WERI-Rb-1 (cell line): ENCODE measurements around the gene ACVRL1.
A peak's percentile ranks its signal among the peaks of the same experiment; 100 is the strongest.

Experiments
- DNase-seq: peaks from one replicate; pipeline ENCODE4 v3.0.0-alpha.2; 2020
- H3K27ac ChIP-seq: fragments of 250-450 bp; sonication (Bioruptor Pico); 2 replicates; pipeline ENCODE4 v1.5.1; 2020; ENCODE audit warnings: mild to moderate bottlenecking, moderate library complexity
- H3K27me3 ChIP-seq: fragments of 250-450 bp; sonication (Bioruptor Pico); 2 replicates; pipeline ENCODE4 v1.5.1; 2021; ENCODE audit warnings: mild to moderate bottlenecking, low read depth, moderate library complexity; ENCODE audit not compliant: insufficient read depth, severe bottlenecking
- H3K36me3 ChIP-seq: fragments of 250-450 bp; sonication (Bioruptor Pico); 2 replicates; pipeline ENCODE4 v1.5.1; 2020; ENCODE audit warnings: mild to moderate bottlenecking, moderate library complexity
- H3K4me3 ChIP-seq: 2 replicates; pipeline ENCODE4 v1.5.1; 2011; ENCODE audit warnings: low read depth, mild to moderate bottlenecking, control low read depth, low read length
- H3K9me3 ChIP-seq: fragments of 250-450 bp; sonication (Bioruptor Pico); 2 replicates; pipeline ENCODE4 v1.5.1; 2021; ENCODE audit warnings: mild to moderate bottlenecking, moderate library complexity; ENCODE audit not compliant: severe bottlenecking
- CTCF ChIP-seq: IDR thresholded peaks from 2 replicates; pipeline ENCODE4 v1.5.1; 2011; ENCODE audit warnings: low read depth, mild to moderate bottlenecking, control low read depth, inconsistent platforms, low read length

The ACVRL1 gene

GRCh38 chr12:51871126-51871525 lies 36.2 kb upstream of the ACVRL1 start:
- peak overlapping the region; percentile 32; the same call in 1 of the 2 replicates for H3K4me3 ChIP-seq
- DNase-seq: peak; percentile 28

GRCh38 chr12:51871918-51872688 lies 35.2 kb upstream of the ACVRL1 start:
- no peak for TF ChIP-seq CTCF
- Histone ChIP-seq H3K4me3 (peak overlapping the region; percentile 32), H3K27me3 (no peaks in the 10 kb centered on the region), H3K9me3 (no peaks in the 10 kb centered on the region), H3K36me3 (no peaks in the 10 kb centered on the region), H3K27ac (peak overlapping the region; percentile 92)
- peak; percentile 94 for DNase-seq

More at GRCh38 chr12:51871126-51871525, 36.2 kb upstream of the ACVRL1 start:
- no peaks in the 10 kb centered on the region for H3K27me3 ChIP-seq
- H3K9me3 ChIP-seq: no peaks in the 10 kb centered on the region
- peak; percentile 37; the same call in 1 of the 2 replicates for TF ChIP-seq CTCF
- H3K36me3 ChIP-seq: no peaks in the 10 kb centered on the region
- H3K27ac ChIP-seq: peak overlapping the region; percentile 92

- Histone ChIP-seq H3K9me3 (no peaks in the 10 kb centered on the region), H3K36me3 (no peaks in the 10 kb centered on the region), H3K27me3 (no peaks in the 10 kb centered on the region), H3K27ac (peak overlapping the region; percentile 92), H3K4me3 (no peak overlapping the region)
- no peak for TF ChIP-seq CTCF
- no peak for DNase-seq
These were observed 34.7 kb upstream of the ACVRL1 start for GRCh38 chr12:51872689-51872981.

- Histone ChIP-seq H3K27ac (peak overlapping the region; percentile 92), H3K4me3 (no peak overlapping the region), H3K27me3 (no peaks in the 10 kb centered on the region), H3K9me3 (no peaks in the 10 kb centered on the region), H3K36me3 (no peaks in the 10 kb centered on the region)
- peak; percentile 9 for DNase-seq
- TF ChIP-seq CTCF: no peak
These were observed 33.9 kb upstream of the ACVRL1 start for GRCh38 chr12:51873251-51873994.

GRCh38 chr12:51874000-51874399 lies 33.3 kb upstream of the ACVRL1 start:
- peak; percentile 89 for DNase-seq
- peak overlapping the region; percentile 79 for H3K27ac ChIP-seq
- H3K4me3 ChIP-seq: no peak overlapping the region
- H3K27me3 ChIP-seq: no peaks in the 10 kb centered on the region
- H3K9me3 ChIP-seq: no peaks in the 10 kb centered on the region
- TF ChIP-seq CTCF: no peak
- H3K36me3 ChIP-seq: no peaks in the 10 kb centered on the region
